Gastroesophageal sphincter (tissue), 4 donors: Measurements from ENCODE around the gene CNTNAP2. TPM values are rescaled to one million over a fixed set of nuclear protein-coding genes. Genes with fewer than 3 reads are reported as not detected.

Experiments used
- ATAC-seq: fragments of 150-250 bp; one replicate; pipeline ENCODE4 v1.9.1; 2016; ENCODE audit warnings: mild to moderate bottlenecking, moderate library complexity
- H3K27ac ChIP-seq, 4 donors: fragments of 200-600 bp; sonication (generic) in 3 of 4; 1 replicate in 3 of 4; 2 replicates in 1 of 4; pipeline ENCODE4 v1.5.1; 2016 to 2019
- H3K27me3 ChIP-seq: fragments of 200-600 bp; sonication (generic); one replicate; pipeline ENCODE4 v1.5.1; 2019
- H3K36me3 ChIP-seq, 2 donors: fragments of 200-600 bp; sonication (generic); one replicate each; pipeline ENCODE4 v1.5.1; 2019; ENCODE audit warnings: control low read depth in 1 of 2
- H3K4me1 ChIP-seq, 3 donors: fragments of 200-600 bp; sonication (generic); 1 replicate in 2 of 3; 2 replicates in 1 of 3; pipeline ENCODE4 v1.5.1; 2016 to 2019; ENCODE audit warnings: control low read depth in 2 of 3
- H3K4me3 ChIP-seq, 2 donors: fragments of 200-600 bp; sonication (generic); one replicate each; pipeline ENCODE4 v1.5.1; 2019; ENCODE audit warnings: mild to moderate bottlenecking in 1 of 2, moderate library complexity in 1 of 2
- H3K9me3 ChIP-seq, 3 donors: fragments of 200-600 bp; sonication (generic); one replicate each; pipeline ENCODE4 v1.5.1; 2017 to 2019; ENCODE audit warnings: control low read depth in 2 of 3
- EP300 ChIP-seq: sonication (generic); formaldehyde crosslinking; IDR thresholded peaks from one replicate; pipeline ENCODE4 v1.6.1; 2017; ENCODE audit warnings: antibody characterized with exemption, mild to moderate bottlenecking
- POLR2A ChIP-seq, 2 donors: fragments of 450-650 bp; IDR thresholded peaks; one replicate each; pipeline ENCODE4 v1.6.1; 2017; ENCODE audit warnings: antibody characterized with exemption in 2 of 2, mild to moderate bottlenecking in 2 of 2, moderate library complexity in 1 of 2
- POLR2AphosphoS5 ChIP-seq: sonication (generic); formaldehyde crosslinking; IDR thresholded peaks from one replicate; pipeline ENCODE4 v1.6.1; 2017; ENCODE audit warnings: antibody characterized with exemption
- WGBS, 2 donors: methylation state at CpG; one replicate each; pipeline ENCODE4 v1.1.5; 2018; ENCODE audit warnings: low coverage in 1 of 2; 5-methylcytosine and 5-hydroxymethylcytosine counted together
- total RNA-seq, 4 donors: library from RNA; depleted of rRNA; stranded (reverse); fragments of >200 nt; gene quantifications; one replicate each; pipeline ENCODE4 v1.1.0, GENCODE V29; 2016
- TF ChIP-seq, protein P1 (sequence below), 4 experiments: fragments of 200-600 bp in 2 of 4; fragments of 450-650 bp in 2 of 4; sonication (generic) in 1 of 4; IDR thresholded peaks; one replicate each; pipeline ENCODE4 v1.5.1; 2017 to 2019; ENCODE audit warnings: antibody characterized with exemption in 4 of 4, mild to moderate bottlenecking in 2 of 4, moderate library complexity in 2 of 4

CNTNAP2 gene
- total RNA-seq, 4 donors from 2014 or later: 1.5 to 8.9 (median 3.2) TPM

DNA sequence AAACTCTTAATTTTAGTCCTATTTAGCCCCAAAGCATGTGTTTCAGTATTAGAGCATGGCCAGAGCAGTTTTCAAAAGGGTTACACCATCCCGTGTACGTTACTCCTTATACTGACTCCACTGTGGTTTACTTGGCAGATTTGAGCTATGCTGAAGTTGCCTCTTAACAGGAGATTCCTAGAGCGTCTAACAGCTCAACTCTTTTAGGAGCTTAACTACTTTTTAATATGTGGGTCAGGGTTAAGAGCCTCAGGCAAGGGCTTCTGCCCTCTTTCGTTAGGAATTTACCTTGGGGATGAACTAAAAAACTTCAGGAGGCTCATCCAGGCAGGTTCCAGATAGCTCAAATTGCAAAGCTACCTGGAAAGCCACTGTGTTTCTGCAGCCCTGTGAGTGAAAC is 1799.2 kb downstream of the CNTNAP2 start:
- no peak overlapping the region for H3K4me3 ChIP-seq

DNA sequence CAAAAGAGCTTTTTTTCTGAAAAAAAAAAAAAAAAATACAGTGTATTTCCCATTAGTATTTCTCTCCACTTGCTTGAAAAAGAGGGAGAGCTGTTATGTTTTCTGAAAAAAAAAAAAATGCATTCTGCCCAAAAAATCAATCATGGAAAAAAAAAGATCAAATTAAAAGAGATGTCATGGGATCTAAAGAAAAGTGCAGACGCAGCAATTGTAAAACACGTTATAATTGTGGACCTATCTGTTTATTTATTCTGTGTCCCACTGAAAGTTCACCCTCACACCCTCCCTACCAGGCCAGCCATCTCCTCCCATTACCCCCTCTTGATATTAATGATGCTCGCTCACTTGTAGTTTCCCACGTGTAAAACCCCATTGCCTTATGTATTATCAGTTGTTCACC is 1800.0 kb downstream of the CNTNAP2 start:
- no peaks in the 10 kb centered on the region for H3K36me3 ChIP-seq
- 68 to 78% methylated on average over 4 of the region's 4 CpGs for WGBS, 2 donors
- no peak overlapping the region for H3K4me3 ChIP-seq
- TF ChIP-seq POLR2AphosphoS5: no peak
- no peak for TF ChIP-seq EP300
- no peak for TF ChIP-seq POLR2A (IDR thresholded peaks at IDR 0.05)
- TF ChIP-seq, protein P1, sequence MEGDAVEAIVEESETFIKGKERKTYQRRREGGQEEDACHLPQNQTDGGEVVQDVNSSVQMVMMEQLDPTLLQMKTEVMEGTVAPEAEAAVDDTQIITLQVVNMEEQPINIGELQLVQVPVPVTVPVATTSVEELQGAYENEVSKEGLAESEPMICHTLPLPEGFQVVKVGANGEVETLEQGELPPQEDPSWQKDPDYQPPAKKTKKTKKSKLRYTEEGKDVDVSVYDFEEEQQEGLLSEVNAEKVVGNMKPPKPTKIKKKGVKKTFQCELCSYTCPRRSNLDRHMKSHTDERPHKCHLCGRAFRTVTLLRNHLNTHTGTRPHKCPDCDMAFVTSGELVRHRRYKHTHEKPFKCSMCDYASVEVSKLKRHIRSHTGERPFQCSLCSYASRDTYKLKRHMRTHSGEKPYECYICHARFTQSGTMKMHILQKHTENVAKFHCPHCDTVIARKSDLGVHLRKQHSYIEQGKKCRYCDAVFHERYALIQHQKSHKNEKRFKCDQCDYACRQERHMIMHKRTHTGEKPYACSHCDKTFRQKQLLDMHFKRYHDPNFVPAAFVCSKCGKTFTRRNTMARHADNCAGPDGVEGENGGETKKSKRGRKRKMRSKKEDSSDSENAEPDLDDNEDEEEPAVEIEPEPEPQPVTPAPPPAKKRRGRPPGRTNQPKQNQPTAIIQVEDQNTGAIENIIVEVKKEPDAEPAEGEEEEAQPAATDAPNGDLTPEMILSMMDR (IDR thresholded peaks at IDR 0.05): no peak
- H3K9me3 ChIP-seq: no peaks in the 10 kb centered on the region
- no peak overlapping the region for H3K27ac ChIP-seq
- no peak for ATAC-seq
- no peaks in the 10 kb centered on the region for H3K27me3 ChIP-seq
- no peaks in the 10 kb centered on the region for H3K4me1 ChIP-seq

More for the DNA sequence above, 1799.2 kb downstream of the CNTNAP2 start:
- ATAC-seq: no peak
- TF ChIP-seq, protein P1 (IDR thresholded peaks at IDR 0.05): no peak
- TF ChIP-seq POLR2AphosphoS5: no peak
- TF ChIP-seq POLR2A (IDR thresholded peaks at IDR 0.05): no peak
- no peak for TF ChIP-seq EP300
- Histone ChIP-seq H3K4me1 (peaks cover 0 to 4% (median 0%) of the 10 kb centered on the region in 3 donors), H3K36me3 (no peaks in the 10 kb centered on the region), H3K27ac (no peak overlapping the region), H3K9me3 (no peaks in the 10 kb centered on the region), H3K27me3 (no peaks in the 10 kb centered on the region)
- 35 to 47% methylated on average over 4 of the region's 4 CpGs for WGBS, 2 donors

DNA sequence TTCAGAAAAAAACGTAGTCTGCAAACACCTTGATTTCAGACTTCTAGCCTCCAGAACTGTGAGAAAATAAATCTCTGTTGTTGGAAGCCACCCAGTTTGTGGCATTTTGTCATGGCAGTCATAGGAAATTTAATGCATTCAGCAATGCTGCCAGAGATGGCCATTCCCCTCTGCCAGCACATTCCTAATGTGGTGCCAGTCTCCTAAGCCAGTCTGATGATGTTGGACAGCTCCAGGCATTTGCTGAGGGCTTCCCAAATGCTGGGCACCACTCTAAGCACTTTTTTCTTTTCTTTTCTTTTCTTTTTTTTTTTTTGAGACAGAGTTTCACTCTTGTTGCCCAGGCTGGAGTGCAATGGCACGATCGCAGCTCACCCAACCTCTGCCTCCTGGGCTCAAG is 1807.2 kb downstream of the CNTNAP2 start:
- H3K4me1 ChIP-seq: no peaks in the 10 kb centered on the region
- H3K27me3 ChIP-seq: no peaks in the 10 kb centered on the region
- no peaks in the 10 kb centered on the region for H3K36me3 ChIP-seq
- no peak for TF ChIP-seq POLR2A (IDR thresholded peaks at IDR 0.05)
- TF ChIP-seq EP300: no peak
- TF ChIP-seq, protein P1 (IDR thresholded peaks at IDR 0.05): no peak
- TF ChIP-seq POLR2AphosphoS5: no peak
- no peak overlapping the region for H3K4me3 ChIP-seq
- ATAC-seq: no peak
- no peaks in the 10 kb centered on the region for H3K9me3 ChIP-seq
- no peak overlapping the region for H3K27ac ChIP-seq
- WGBS, 2 donors: 88 to 100% methylated on average over 2 of the region's 3 CpGs

DNA sequence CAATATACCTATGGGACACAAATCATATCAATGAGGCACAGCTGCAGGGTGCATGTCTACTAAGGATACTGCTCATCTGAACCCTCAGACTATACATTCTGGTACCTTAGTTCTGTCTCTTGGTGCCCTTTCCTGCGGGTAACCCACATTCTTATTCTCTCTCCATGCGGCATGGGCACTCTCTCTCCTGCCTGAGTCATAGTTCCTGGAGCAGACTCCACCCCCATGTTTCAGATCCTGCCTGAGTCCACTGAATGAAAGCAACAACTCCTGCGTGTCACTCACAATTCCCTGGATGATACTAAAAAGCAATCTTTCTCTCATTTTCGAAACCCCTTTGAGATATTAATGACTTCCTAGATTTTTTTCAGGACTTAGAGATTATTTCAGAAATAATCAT is 1820.8 kb downstream of the CNTNAP2 start:
- TF ChIP-seq POLR2A (IDR thresholded peaks at IDR 0.05) (no peak), POLR2AphosphoS5 (no peak), EP300 (no peak)
- TF ChIP-seq, protein P1 (IDR thresholded peaks at IDR 0.05): no peak
- 73 to 75% methylated on average over 4 of the region's 4 CpGs for WGBS, 2 donors
- ATAC-seq: no peak

DNA sequence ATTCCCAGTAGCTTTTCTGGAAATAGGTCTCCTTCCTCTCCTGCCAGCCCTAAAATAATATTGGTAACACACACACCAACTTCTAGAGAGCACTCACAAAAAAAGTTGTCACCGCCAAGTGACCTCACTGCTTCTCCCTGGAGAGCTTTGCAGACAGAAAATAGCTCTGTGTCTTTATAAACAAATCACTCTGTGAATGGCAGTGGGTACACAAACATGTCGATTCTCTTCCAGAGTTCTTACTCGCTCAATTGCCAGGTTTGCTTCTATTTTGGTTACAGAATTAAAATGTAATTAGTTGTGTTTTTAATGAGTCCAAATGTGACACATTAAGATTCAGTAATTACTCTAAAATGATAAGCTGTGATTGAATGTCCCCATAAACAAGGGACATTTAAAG is 1824.8 kb downstream of the CNTNAP2 start:
- H3K27me3 ChIP-seq: no peaks in the 10 kb centered on the region
- TF ChIP-seq POLR2AphosphoS5 (no peak), EP300 (no peak), POLR2A (IDR thresholded peaks at IDR 0.05) (no peak)
- TF ChIP-seq, protein P1 (IDR thresholded peaks at IDR 0.05): no peak
- H3K27ac ChIP-seq: peak overlapping the region in 1 of 4 donors; percentile 0
- ATAC-seq: no peak
- H3K4me1 ChIP-seq: peaks cover 0 to 13% (median 0%) of the 10 kb centered on the region in 3 donors
- H3K36me3 ChIP-seq: no peaks in the 10 kb centered on the region
- WGBS, 2 donors: 26 to 31% methylated on average over 3 of the region's 3 CpGs
- no peak overlapping the region for H3K4me3 ChIP-seq
- H3K9me3 ChIP-seq: no peaks in the 10 kb centered on the region

More for the DNA sequence above, 1820.8 kb downstream of the CNTNAP2 start:
- Histone ChIP-seq H3K4me3 (no peak overlapping the region), H3K27ac (no peak overlapping the region), H3K36me3 (no peaks in the 10 kb centered on the region), H3K27me3 (no peaks in the 10 kb centered on the region), H3K4me1 (peaks cover 0 to 13% (median 0%) of the 10 kb centered on the region in 3 donors), H3K9me3 (no peaks in the 10 kb centered on the region)
